Endothelial cell of umbilical vein (primary cell): Measurements from ENCODE around the gene TSSK6. TPM values are rescaled to one million over a fixed set of nuclear protein-coding genes. Genes with fewer than 3 reads are reported as not detected.

Experiments
- BruUV-seq: library from RNA; stranded (reverse); fragments of 400-500 nt; replicated peaks from 2 replicates; lab custom pipeline; 2021; lab: Mats Ljungman, UMichigan
- CTCF ChIA-PET: fragments of 300-600, 350-600 bp; sonication (Branson Sonifier 250); formaldehyde crosslinking; loops from one replicate; lab custom pipeline; 2021; ENCODE audit warnings: antibody characterized with exemption, inconsistent platforms; lab: Charles Lee
- POLR2A ChIA-PET: fragments of 300-600, 350-600 bp; sonication (Branson Sonifier 250); formaldehyde crosslinking; loops from one replicate; lab custom pipeline; 2021; ENCODE audit warnings: antibody characterized with exemption, inconsistent platforms; lab: Charles Lee
- DNase-seq: peaks from one replicate; pipeline ENCODE4 v3.0.0-alpha.2; 2011; ENCODE audit warnings: low read depth, low spot score
- FAIRE-seq: peaks from 2 replicates; lab custom pipeline; 2011; peaks lifted over from hg19 to GRCh38; lab: Jason Lieb, UNC
- H2AFZ ChIP-seq: 2 replicates; pipeline ENCODE4 v1.6.0; 2012; ENCODE audit warnings: low read depth, low read length, control low read depth, inconsistent platforms
- H3K27ac ChIP-seq: 2 replicates; pipeline ENCODE4 v1.5.1; 2011; ENCODE audit warnings: low read depth, mild to moderate bottlenecking, control low read depth, low read length, moderate library complexity; ENCODE audit not compliant: insufficient read depth
- H3K27me3 ChIP-seq, 2 experiments: 2 replicates each; pipeline versions ENCODE4 v1.6.0 to v1.6.1; 2011; ENCODE audit warnings: low read length in 2 of 2, mixed read lengths in 1 of 2; ENCODE audit not compliant: control insufficient read depth in 2 of 2, insufficient read depth in 2 of 2
- H3K36me3 ChIP-seq, 2 experiments: 2 replicates in 1 of 2; 3 replicates in 1 of 2; pipeline ENCODE4 v1.5.1; 2011; ENCODE audit warnings: low read length in 2 of 2, mild to moderate bottlenecking in 1 of 2, moderate library complexity in 1 of 2; ENCODE audit not compliant: control insufficient read depth in 2 of 2, insufficient read depth in 2 of 2; ENCODE audit errors: extremely low read depth in 1 of 2
- H3K4me1 ChIP-seq: 3 replicates; pipeline ENCODE4 v1.5.1; 2011; ENCODE audit warnings: mild to moderate bottlenecking, low read length; ENCODE audit not compliant: control insufficient read depth, insufficient read depth; ENCODE audit errors: extremely low read depth
- H3K4me2 ChIP-seq: 2 replicates; pipeline ENCODE4 v1.6.1; 2011; ENCODE audit warnings: low read length, control low read depth, mixed read lengths; ENCODE audit not compliant: insufficient read depth
- H3K4me3 ChIP-seq, 3 experiments: fragments of 200-600 bp in 1 of 3; sonication (generic), shearing (Covaris generic) in 1 of 3; replicated peaks in 1 of 3; 2 replicates each; pipeline ENCODE4 v1.5.1; 2011 to 2016; ENCODE audit warnings: control low read depth in 3 of 3, low read length in 3 of 3, mild to moderate bottlenecking in 2 of 3, inconsistent platforms in 1 of 3, low read depth in 1 of 3, moderate library complexity in 1 of 3; ENCODE audit not compliant: insufficient read depth in 1 of 3
- H3K79me2 ChIP-seq: 2 replicates; pipeline ENCODE4 v1.6.0; 2012; ENCODE audit warnings: low read length, inconsistent platforms; ENCODE audit not compliant: control insufficient read depth, insufficient read depth
- H3K9ac ChIP-seq: replicated peaks from 2 replicates; pipeline ENCODE3; 2011; ENCODE audit warnings: low read length, control low read depth; ENCODE audit not compliant: insufficient read depth; ENCODE audit errors: extremely low read depth
- H3K9me1 ChIP-seq: replicated peaks from 3 replicates; pipeline ENCODE4 v1.6.0; 2011; ENCODE audit warnings: mild to moderate bottlenecking, low read length; ENCODE audit not compliant: control insufficient read depth, insufficient read depth; ENCODE audit errors: extremely low read depth
- H3K9me3 ChIP-seq: replicated peaks from 2 replicates; pipeline ENCODE4 v1.5.1; 2012; ENCODE audit warnings: low read length, inconsistent platforms; ENCODE audit not compliant: control insufficient read depth, insufficient read depth
- H4K20me1 ChIP-seq: replicated peaks from 2 replicates; pipeline ENCODE3; 2011; ENCODE audit warnings: mild to moderate bottlenecking, low read length; ENCODE audit not compliant: control insufficient read depth, insufficient read depth; ENCODE audit errors: extremely low read depth
- EZH2 ChIP-seq: IDR thresholded peaks from 2 replicates; pipeline ENCODE4 v1.6.1; 2012; ENCODE audit warnings: borderline replicate concordance, low read depth, mild to moderate bottlenecking, moderate library complexity, low read length, inconsistent platforms; ENCODE audit not compliant: severe bottlenecking
- FOS ChIP-seq: IDR thresholded peaks from 2 replicates; pipeline ENCODE4 v1.6.1; 2011; ENCODE audit warnings: mild to moderate bottlenecking, low read length, moderate library complexity, borderline replicate concordance; ENCODE audit not compliant: insufficient read depth
- GATA2 ChIP-seq: IDR thresholded peaks from 2 replicates; pipeline ENCODE4 v1.7.0; 2011; ENCODE audit warnings: low read depth, mild to moderate bottlenecking, moderate library complexity, mixed read lengths, low read length; ENCODE audit not compliant: insufficient read length, insufficient read depth
- JUN ChIP-seq: IDR thresholded peaks from 2 replicates; pipeline ENCODE4 v1.6.1; 2011; ENCODE audit warnings: borderline replicate concordance, low read depth; ENCODE audit not compliant: insufficient read length, insufficient read depth
- MYC ChIP-seq: IDR thresholded peaks from one replicate; pipeline ENCODE4 v1.6.1; 2011; ENCODE audit warnings: mild to moderate bottlenecking, low read depth, low read length
- POLR2A ChIP-seq: IDR thresholded peaks from 2 replicates; pipeline ENCODE4 v1.6.1; 2012; ENCODE audit warnings: low read depth, mild to moderate bottlenecking, control low read depth, low read length
- POLR2AphosphoS5 ChIP-seq: IDR thresholded peaks from 2 replicates; pipeline ENCODE4 v1.6.1; 2012; ENCODE audit warnings: low read depth, mild to moderate bottlenecking, control low read depth, low read length, moderate library complexity; ENCODE audit not compliant: insufficient read depth
- dilution Hi-C: fragments of 300-500 bp; cut with MboI; formaldehyde crosslinking; loops from one replicate; pipeline ENCODE4 v1.15.0; 2019; ENCODE audit warnings: low sequenced_read_pairs; ENCODE audit not compliant: extremely low pct_ligation_motif_present
- intact Hi-C: fragments of 100-400 bp; cut with micrococcal nuclease; formaldehyde crosslinking; loops from one replicate; pipeline ENCODE4 v1.10.0; 2022
- polyA plus RNA-seq, 4 experiments: library from polyadenylated mRNA; depleted of rRNA in 3 of 4; stranded (reverse) in 3 of 4; unstranded in 1 of 4; fragments of >200 nt; gene quantifications; 2 replicates each; pipeline versions ENCODE4 v1.2.1 to v1.2.3, GENCODE V29; 2011 to 2012; ENCODE audit warnings: missing spikeins in 1 of 4
- total RNA-seq: library from RNA; stranded (reverse); gene quantifications from 2 replicates; pipeline ENCODE4 v1.2.3, GENCODE V29; 2021
- TF ChIP-seq, protein P1 (sequence below): IDR thresholded peaks from 2 replicates; pipeline ENCODE4 v1.6.1; 2011; ENCODE audit not compliant: insufficient read depth, insufficient read length
- TF ChIP-seq, protein P2 (sequence below), 2 donors: IDR thresholded peaks; 1 replicate in 1 of 2; 2 replicates in 1 of 2; pipeline ENCODE4 v1.5.1; 2011; ENCODE audit warnings: low read length in 2 of 2, mild to moderate bottlenecking in 2 of 2, moderate library complexity in 2 of 2, control low read depth in 1 of 2, inconsistent platforms in 1 of 2, low read depth in 1 of 2; ENCODE audit not compliant: insufficient read depth in 1 of 2; ENCODE audit errors: extremely low read depth in 1 of 2

The TSSK6 gene
- total and polyA plus RNA-seq, 2 donors (not counting 3 experiments of a cell fraction or from before 2014, with no cell fraction given), result 0.76 to 0.82 TPM

DNA sequence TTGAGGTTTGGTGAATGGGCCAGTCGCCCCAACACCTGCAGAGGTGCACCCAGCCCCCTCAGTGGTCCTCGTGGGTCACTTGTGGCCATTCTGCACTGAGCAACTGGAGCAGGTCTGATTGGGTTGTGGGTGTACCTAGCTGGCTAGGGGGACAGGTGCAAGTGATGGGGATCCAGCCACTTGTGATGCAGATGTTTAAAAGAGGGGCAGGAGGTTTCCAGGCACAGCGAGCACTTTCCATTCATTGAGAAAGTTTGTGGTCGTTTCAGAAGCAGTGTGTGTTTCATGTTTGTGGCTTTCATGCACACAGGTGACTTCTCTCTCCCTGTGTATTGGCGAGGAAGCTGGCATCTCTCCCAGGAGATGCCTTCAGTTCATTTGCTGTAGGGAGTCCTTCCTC, 34.7 kb downstream of the TSSK6 start:
- no peaks in the 10 kb centered on the region for H4K20me1 ChIP-seq
- no peak overlapping the region for H3K4me3 ChIP-seq
- TF ChIP-seq FOS (no peak), GATA2 (no peak), MYC (no peak), JUN (no peak), EZH2 (no peak), POLR2AphosphoS5 (no peak), POLR2A (no peak)
- TF ChIP-seq, protein P1, sequence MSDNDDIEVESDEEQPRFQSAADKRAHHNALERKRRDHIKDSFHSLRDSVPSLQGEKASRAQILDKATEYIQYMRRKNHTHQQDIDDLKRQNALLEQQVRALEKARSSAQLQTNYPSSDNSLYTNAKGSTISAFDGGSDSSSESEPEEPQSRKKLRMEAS, result no peak
- TF ChIP-seq, protein P2, sequence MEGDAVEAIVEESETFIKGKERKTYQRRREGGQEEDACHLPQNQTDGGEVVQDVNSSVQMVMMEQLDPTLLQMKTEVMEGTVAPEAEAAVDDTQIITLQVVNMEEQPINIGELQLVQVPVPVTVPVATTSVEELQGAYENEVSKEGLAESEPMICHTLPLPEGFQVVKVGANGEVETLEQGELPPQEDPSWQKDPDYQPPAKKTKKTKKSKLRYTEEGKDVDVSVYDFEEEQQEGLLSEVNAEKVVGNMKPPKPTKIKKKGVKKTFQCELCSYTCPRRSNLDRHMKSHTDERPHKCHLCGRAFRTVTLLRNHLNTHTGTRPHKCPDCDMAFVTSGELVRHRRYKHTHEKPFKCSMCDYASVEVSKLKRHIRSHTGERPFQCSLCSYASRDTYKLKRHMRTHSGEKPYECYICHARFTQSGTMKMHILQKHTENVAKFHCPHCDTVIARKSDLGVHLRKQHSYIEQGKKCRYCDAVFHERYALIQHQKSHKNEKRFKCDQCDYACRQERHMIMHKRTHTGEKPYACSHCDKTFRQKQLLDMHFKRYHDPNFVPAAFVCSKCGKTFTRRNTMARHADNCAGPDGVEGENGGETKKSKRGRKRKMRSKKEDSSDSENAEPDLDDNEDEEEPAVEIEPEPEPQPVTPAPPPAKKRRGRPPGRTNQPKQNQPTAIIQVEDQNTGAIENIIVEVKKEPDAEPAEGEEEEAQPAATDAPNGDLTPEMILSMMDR (IDR thresholded peaks at IDR 0.05; ENCODE audit: extremely low read depth in 1 of 2, insufficient read depth in 1 of 2, low read depth in 1 of 2, low read length in 2 of 2), result no peak
- H3K9me3 ChIP-seq, result no peaks in the 10 kb centered on the region
- dilution Hi-C loops, result no loop called here
- no TSS peak for BruUV-seq
- FAIRE-seq (no peak), DNase-seq (no peak)
- POLR2A ChIA-PET, result no interaction called here
- no peak overlapping the region for H2AFZ ChIP-seq
- no peaks in the 10 kb centered on the region for H3K27me3 ChIP-seq
- peaks cover 0 to 8% of the 10 kb centered on the region in 2 experiments for H3K36me3 ChIP-seq
- H3K9ac ChIP-seq, result no peak overlapping the region
- peaks cover 4% of the 10 kb centered on the region for H3K4me1 ChIP-seq
- no peaks in the 10 kb centered on the region for H3K9me1 ChIP-seq
- intact Hi-C loops, result loop anchor here (10.0 kb wide), 1 partner anchor 286 kb away; the partner anchor contains the start of genes BORCS8 and RFXANK
- CTCF ChIA-PET, result interaction anchor here (1.0 to 1.8 kb wide), 3 partner anchors 8 to 69 kb away, joined by 3 to 7 read pairs (median 6); no protein-coding TSS in a partner anchor
- H3K27ac ChIP-seq, result no peak overlapping the region
- H3K4me2 ChIP-seq, result no peak overlapping the region
- peaks cover 87% of the 10 kb centered on the region for H3K79me2 ChIP-seq
